Activated CD4-positive, alpha-beta T cell treated with anti-CD3 and anti-CD28 coated beads, Interleukin-2, Interleukin-6, amounts not matched to agents 100 ng/mL and 50 ng/mL, durations not matched to agents 16 hours and 8 hours (primary cell): ENCODE measurements around the gene TEX19.

Experiments used
- DNase-seq: peaks from one replicate; pipeline ENCODE4 v3.0.0-alpha.2; 2020

Gene TEX19, protein sequence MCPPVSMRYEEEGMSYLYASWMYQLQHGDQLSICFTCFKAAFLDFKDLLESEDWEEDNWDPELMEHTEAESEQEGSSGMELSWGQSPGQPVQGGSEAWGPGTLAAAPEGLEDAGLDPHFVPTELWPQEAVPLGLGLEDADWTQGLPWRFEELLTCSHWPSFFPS

DNA sequence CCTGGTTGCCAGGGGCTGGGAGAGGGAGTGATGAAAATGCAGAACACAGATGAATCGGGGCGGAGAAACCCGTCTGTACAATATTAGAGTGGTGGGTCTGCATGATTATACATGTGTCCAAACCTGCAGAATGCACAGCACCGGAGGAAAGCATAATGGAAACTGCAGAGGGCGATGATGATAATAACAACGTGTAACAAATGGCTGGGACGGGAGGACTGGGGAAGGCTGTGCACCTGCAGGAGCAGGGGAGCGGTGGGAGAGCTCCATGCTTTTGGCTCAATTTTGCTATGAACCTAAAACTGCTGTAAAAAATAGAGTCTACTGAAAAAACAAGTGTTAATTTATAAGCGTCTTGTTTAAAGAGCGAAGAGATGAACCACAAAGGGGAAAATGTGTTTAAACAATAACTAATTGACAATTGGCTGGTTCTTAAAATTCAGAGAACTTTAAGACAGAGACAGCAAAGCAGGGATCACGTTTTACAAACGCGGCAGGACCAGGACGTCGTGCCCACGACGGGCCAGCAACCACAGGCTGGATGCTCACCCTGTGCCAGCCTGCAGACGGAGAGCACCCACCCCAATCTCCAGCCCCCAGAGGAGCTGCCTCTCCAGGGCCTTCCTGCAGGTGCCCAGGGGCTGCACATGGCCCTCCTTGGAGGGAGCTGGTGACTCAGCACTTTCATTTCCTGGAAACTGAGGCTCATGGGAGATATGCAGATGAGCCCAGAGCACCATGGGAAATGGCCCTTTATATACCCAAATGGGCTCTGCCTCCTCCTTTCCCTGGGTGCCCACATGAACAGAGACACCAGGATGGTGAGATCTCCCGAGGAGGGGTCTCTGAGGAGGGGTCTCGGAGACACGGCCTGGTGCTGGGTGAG is at the start of gene TEX19:
Gene TEX19, plus strand, starts transcription at position 783 of the 886 bp plus-strand sequence. CDS start 2,904 bp downstream, outside the sequence.
- DNase-seq, result peak; percentile 41

DNA sequence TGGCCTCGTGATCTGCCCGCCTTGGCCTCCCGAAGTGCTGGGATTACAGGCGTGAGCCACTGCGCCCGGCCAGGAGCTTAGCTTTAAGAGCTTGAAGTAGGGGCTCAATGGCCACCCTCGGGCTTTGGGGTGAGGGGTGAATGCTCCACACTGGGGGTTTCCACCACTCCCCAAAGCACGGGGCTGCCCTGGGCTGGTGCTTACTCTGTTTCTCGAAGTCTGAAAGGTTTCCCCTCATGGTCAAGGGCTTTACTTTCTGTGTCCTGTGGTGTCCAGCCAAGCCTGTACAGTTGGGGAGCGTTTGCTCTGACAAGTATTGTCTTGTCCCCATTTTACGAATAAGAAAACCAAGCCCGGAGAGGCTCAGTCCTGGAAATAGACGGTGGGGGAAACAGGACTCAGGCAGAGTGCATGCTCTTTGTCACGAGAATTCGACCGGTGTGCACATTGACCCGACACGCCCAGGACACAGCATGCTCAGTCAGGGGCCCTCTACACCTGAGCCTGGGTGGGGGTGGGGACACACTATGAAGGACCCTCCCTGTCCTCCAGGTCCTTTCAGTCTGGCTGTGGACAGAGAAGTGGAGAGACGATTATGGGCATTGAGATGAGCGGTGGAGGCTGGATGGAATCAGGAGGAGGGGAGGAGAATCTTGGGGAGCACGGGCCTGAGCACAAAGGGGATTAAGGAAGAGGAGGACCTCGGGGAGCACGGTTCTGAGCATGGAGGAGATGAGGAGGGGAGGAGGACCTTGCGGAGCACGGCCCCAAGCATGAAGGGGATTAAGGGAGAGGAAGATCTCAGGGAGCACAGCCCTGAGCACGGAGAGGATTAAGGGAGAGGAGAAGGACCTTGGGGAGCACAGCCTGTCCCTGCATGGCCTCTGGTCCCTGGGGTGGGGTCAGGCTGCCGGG is 49.1 kb upstream of the TEX19 start:
- no peak for DNase-seq

DNA sequence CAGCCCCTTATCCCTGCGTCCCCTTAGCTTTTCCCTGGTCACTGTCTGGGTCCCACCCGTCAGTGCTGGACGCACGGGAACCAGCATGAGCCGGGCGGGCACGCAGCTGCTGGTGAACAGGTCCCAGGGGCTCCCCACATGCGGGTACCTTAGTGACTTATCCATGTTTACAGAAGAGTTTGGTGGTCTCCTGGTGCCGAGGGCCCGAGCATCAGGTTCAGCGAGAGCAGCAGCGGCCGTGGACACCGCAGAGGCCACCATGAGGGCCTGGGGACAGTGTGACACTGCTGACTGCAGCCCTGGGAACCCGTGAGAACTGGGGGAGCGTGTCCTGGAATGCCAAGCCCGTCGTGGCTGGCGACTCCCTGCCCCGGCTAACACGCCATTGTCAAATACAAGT is 48.2 kb upstream of the TEX19 start:
- DNase-seq, result no peak

DNA sequence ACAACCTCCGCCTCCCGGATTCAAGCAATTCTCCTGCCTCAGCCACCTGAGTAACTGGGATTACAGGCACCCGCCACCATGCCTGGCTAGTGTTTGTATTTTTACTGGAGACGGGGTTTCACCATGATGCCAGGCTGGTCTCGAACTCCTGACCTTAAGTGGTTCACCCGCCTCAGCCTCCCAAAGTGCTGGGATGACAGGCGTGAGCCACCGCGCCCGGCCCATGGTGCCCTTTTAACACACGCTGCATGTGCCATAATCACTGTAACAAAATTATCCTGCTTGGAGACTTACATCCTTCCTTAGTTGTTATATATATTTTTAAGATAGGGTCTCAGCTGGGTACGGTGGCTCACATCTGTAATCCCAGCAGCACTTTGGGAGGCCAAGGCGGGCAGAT is 47.1 kb upstream of the TEX19 start:
- DNase-seq, result no peak

DNA sequence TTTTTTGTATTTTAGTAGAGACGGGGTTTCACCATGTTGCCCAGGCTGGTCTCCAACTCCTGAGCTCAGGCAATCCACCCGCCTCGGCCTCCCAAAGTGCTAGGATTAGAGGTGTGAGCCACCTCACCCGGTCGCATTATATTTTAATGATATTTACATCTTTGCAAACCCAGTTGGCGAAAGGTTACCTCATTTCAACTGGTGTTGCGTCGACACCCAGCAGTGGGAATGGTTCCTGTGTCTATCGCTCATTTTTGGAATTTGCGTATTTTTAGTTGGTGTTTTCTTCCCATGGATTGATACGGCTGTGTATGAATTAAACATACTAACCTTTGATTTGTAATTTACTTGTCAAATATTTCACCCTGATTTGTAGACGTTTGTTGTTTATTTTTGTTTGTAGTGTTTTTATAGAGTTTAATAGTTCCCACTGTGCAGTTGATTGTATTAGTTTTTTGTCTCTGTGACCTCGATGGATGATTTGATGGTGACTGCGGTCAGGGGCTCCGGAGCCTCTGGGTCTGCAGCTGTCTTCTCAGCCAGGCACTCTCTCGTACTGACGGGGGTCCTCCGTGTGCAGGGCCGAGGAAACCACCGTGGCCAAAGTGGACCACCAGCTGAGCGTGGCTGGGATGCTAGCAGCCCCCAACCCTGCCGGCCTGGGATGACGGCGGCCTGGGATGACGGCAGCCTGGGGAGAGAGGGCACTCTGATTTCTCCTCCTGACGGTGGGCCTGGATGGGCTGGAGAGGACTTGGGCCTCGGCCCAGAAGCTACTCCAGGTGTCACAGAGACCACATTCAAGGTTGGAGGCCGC is 45.6 kb upstream of the TEX19 start:
- DNase-seq, result no peak

DNA sequence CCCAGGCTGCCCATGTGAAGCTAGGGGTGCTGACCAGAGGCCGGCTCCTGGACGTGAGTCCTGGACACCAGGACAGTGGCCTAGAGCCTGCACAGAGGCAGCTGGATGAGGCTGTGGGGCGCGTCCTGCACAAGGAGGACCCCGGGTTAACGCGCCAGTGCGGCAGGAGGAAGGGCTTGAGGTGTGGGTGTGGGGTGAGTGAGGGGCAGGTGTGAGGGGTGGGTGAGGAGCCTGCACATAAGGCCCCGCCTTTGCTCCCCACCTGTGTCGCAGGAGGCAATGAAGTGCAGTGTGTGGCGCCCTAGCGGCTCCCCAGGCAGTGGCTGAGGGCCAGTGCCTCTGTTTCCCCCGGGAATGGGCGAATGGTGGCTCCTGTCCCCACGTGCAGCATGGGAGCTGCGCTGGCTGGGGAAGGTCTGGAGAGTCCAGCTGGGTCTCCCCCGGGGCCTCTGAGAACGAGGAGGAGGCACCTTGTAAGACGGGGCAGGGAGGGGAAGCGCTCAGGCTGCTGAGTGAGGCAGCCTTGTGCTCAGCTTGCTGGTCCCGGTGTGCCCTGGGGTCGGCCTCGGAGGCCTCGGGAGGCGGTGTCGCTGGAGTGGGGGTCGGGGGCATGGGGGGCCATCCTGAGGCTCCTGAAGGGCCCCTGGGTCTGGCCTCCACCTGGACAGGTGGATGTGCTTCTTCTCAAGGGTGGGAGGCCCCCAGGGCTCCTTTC is 44.9 kb upstream of the TEX19 start:
- no peak for DNase-seq

DNA sequence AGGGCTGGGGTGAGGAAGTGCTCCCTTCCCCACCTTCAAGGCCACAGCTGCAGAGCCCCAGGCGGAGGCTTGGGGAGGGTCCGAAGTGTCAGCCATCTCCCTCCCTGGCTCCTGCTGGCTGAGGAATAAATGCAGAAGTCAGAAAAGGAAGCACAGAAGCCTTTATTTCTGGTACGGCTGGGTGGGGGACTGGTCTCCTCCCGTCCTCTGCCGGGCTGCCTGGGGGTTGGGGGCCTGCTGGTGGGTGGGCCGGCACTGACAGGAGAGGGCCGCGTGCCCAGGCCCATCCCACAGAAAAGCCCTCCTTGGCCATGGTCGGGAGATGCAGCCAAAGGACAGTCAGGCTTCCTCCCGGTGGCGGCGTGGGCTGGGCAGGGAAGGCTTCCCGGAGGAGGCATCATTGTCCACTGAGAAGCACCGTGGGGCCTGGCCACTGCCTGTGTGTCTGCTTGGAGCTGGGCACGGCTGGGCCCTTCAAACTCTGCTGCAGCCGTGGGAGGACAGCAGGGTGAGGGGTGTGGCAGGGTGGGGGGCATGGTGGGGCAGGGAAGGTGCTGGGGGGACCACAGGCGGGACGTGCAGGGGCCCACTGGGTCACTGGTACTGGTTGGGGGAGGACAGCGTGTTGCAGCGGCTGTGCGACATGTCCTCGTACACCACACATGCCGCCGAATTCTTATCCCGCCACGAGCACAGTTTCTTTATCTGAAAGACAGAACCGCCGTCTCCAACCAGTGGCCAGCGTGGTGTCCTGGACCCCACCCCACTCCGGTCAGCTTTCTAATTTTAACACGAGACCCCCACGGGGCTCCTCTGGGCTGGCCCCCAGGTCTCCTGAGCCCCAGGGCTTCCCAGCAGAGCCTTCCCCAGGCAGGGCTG is 44.1 kb upstream of the TEX19 start:
- DNase-seq, result no peak

DNA sequence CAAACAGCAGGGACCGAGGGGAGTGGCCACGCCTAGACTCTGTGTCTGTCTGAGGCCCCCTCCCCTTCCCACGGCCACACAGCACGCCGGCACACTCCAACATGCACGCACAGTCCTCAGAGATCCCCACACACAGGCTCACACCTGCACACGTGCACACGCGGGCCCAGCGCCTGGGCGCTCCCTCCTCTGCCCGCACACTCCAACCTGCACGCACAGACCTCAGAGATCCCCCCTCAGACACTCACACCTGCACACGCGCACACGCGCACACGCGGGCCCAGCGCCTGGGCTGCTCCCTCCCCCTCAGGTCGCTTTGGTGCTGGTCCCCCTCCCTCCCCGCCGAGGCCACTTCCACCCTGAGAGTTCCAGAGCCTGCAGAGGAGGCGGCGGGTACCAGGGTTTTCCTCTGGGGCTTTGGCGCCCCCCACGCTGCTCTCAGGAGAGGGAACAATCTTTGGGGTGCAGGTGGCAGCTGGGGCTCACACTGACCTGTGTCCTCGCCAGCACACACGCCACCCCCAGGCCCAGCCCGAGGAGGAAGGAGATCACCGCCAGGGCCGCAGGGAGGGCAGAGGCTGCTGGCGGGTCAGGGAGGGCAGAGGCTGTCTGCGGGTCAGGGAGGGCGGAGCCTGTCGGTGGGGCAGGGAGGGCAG is 43.2 kb upstream of the TEX19 start:
- no peak for DNase-seq

DNA sequence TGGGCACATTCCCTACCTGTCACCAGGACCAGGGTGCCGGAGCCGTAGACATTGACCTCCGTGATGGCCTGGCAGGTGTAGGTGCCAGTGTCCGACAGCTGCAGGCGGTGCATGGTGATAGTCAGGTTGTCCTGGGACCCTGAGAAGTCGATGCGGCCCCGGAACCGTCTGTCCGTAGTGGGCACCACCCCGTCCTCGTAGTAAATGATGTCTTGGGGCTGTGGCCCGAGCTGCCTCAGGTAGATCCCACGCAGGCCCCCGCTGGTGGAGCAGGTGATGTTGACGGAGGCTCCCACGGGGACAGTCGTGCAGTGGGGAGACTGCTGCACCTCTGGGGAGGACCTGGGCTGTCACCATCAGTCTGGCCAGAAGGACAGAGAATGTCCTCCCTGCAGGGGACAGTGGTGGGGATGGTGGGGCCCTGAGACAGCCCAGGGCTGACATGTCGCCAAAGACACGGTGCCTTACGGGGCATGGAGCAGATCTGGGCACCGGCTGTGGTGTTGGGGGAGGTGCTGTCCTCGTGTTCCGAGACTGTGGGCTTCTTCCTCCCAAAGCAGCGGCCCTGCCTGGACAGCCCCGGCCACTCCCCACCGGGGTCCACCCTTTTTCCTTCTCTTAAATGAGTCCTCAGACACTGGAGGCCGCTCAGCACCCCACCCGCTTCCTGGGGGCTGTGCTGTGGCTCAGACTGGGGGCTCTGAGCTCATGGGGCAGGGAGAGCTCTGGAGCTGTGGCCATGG is 42.2 kb upstream of the TEX19 start:
- no peak for DNase-seq

DNA sequence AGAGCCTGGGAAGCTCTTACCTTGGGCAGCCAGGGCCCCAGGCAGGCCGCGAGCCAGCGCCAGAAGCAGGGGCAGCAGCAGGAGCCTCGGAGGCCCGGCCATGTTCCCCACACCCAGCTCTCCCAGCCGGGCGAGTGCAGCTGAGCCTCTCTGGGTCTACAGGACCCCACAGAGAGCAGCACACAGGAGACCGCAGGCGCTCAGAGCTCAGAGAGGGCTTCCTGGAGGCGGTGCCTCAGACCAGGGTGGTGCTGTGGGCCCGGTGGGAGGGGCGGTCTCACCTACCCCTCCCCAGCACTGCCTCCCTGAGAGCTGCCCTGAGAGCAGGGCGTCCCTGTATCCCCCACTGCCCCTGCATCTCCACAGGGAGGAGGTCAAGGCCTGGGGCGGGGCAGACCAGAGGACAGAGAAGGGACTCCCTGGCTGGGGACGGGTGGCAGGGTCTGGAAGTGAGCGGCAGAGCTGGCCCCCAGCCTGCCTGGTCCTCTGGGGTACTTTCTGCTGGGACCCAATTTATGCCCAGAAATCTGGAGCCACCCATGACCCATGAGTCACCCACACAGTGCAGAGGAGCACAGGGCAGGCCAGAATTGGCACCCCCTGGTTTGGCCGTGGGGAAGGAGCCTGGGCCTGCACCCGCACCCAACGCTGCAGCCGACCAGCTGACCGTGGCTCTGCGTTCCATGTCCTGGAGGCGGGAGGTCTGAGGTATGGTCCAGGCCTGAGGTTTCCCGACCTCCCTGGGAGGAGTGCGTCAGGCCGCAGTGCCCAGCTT is 41.5 kb upstream of the TEX19 start, which contains the start of gene CD7:
Gene CD7, minus strand, starts transcription at position 215 of the 775 bp plus-strand sequence. Its CDS starts 113 bp downstream, at position 102.
- peak; percentile 53 for DNase-seq

DNA sequence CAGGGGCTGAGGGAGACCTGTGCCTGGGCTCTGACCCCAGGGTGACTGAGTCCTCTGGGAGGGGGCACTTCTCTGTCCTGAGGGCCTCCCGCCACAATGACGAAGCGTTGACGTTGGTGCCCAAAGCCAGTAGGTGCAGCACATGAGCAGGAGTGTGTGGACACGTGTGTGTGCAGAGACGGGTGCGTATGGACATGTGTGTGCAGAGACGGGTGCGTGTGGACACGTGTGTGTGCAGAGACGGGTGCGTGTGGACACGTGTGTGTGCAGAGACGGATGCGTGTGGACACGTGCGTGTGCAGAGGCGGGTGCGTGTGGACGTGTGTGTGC is 40.9 kb upstream of the TEX19 start:
- no peak for DNase-seq

DNA sequence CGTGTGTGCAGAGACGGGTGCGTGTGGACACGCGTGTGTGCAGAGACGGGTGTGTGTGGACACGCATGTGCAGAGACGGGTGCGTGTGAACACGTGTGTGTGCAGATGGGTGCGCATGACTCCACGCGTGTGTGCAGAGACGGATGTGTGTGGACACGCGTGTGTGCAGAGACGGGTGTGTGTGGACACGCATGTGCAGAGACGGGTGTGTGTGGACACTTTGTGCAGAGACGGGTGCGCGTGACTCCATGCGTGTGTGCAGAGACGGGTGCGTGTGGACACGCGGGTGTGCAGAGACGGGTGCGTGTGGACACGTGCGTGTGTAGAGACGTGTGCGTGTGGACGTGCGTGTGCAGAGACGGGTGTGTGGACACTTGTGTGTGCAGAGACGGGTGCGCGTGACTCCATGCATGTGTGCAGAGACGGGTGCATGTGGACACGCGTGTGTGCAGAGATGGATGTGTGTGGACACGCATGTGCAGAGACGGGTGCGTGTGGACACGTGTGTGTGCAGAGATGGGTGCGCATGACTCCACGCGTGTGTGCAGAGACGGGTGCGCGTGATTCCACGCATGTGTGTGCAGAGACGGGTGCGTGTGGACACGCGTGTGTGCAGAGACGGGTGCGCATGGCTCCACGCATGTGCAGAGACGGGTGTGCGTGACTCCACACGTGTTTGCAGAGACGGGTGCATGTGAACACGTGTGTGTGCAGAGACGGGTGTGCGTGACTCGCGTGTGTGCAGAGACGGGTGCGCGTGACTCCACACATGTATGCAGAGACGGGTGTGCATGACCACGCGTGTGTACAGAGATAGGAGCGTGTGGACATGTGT is 40.1 kb upstream of the TEX19 start:
- no peak for DNase-seq

DNA sequence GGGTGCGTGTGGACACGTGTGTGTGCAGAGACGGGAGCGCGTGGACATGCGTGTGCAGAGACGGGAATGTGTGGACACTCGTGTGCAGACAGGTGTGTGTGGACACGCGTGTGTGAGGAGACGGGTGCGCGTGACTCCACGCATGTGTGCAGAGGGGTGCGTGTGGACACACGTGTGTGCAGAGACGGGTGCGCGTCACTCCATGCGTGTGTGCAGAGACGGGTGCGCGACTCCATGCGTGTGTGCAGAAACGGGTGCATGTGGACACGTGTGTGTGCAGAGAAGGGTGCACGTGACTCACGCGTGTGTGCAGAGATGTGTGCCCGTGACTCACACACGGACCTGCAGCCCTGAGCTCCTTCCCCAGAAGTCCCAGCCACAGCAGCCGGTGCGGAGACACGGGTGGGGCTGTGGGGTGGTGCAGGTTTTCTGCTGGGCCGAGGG is 39.4 kb upstream of the TEX19 start:
- DNase-seq, result no peak

DNA sequence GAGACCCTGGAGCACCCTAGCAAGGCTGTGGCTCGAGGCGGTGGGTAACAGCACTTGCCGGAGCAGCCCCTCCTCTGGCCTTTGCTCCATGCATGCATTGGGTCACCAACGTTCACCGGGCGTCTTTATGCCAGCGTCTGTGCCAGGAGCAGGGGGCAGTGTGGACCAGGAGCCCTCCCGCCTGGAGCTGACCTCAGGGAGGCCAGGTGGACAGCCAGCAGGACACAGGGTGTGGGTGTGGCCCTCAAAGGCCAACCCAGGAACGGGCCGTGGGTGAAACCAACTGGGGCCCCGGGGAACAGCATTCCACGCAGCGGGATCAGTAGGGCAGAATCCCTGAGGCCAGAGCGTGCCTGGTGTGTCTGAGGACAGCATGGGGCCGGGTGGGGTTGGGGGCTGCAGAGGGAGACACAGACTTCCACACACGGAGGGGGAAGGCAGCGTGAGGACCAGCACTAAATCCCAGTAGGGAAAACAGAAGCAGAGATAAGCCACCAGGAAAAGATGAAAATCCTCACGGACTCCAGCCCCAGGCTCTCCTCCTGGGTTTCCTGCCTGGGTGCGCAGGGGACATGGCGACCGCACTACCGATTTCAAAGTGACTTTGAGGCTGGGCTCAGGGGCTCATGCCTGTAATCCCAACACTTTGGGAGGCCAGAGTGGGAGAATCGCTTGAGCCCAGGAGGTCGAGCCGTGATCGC is 38.8 kb upstream of the TEX19 start:
- no peak for DNase-seq

DNA sequence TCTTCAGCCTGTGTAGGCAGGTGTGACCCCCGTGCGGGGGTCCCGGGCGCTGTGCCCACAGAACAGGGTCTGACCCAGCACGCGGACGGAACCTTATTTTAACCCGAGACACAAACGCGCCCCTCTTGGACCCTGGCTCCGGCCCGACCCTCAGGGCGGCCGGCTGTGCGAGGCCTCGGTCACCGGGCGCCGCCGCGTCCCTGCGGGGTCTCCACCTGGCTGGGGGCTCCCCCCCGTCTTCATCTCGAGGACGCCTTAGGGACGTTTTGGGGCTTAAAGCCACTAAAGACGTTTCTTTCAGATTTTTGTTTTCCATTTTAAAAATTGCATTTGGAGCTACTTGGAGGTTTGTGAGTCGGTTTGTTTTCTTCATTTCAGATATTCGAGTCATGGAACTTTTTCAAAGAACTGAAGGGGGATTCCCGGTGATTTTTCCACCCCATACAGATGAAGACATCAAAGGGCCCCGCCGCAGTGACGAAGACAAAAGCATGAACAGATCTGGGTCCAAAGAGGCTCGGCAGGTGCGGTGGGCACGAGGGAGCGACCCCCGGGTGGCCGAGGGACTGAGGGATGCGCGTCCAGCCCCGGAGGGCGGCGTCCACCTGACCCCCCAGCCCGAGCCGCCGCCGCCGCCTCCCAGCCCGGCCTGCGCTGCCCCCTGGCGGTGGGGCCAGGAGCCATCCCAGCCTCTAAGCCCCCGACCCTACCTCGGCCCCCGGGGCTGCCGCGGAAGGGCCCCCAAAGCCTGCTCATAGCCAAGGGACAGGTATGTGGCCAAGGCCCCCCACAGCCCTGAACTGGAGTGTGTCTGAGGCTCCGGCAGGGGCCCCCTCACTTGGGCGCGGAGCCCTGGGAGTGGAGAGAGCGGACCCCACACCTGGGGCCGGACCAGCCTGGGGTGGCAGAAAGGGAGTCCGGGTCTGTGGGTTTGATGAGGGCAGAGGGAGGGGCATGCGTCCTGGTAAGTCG is 37.8 kb upstream of the TEX19 start:
- peak; percentile 67 for DNase-seq
